Stimulated activated CD8-positive, alpha-beta memory T cell treated with anti-CD3 and anti-CD28 coated beads, Interleukin-4, amount 100 ng/mL, for 24 hours (primary cell): ENCODE results near the gene TAC3.
"Not testable (repeated sequence)": the region's sequence is repeated elsewhere in the genome, so short reads cannot be mapped to it uniquely, and the experiment has no call there.

Experiments
- DNase-seq: peaks from one replicate; pipeline ENCODE4 v3.0.0-alpha.2; 2020; ENCODE audit warnings: low read depth

Gene TAC3

DNA sequence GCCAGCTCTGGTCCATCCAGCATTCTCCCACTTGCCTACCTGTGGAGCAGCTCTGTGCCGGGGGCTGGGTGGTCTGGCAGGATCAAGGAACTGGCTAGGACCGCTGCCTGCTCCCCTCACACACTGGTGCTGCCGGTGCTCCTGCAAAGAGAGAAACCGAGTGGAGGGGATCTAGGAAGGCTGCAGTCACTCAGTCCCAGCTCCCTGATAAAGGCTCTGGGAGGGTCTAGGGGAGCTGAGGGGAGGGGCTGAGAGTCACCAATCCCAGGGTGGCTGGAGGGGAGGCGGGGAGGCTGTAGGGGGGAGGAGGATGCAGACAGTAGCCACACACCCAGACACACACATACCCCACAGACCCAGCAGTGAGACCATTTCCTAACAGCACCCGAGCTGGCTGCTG lies at the start of gene TAC3:
TSS of gene TAC3 (minus strand) at position 182 of the 400 bp plus-strand sequence. CDS start 732 bp downstream, outside the sequence.
- no peak for DNase-seq

DNA sequence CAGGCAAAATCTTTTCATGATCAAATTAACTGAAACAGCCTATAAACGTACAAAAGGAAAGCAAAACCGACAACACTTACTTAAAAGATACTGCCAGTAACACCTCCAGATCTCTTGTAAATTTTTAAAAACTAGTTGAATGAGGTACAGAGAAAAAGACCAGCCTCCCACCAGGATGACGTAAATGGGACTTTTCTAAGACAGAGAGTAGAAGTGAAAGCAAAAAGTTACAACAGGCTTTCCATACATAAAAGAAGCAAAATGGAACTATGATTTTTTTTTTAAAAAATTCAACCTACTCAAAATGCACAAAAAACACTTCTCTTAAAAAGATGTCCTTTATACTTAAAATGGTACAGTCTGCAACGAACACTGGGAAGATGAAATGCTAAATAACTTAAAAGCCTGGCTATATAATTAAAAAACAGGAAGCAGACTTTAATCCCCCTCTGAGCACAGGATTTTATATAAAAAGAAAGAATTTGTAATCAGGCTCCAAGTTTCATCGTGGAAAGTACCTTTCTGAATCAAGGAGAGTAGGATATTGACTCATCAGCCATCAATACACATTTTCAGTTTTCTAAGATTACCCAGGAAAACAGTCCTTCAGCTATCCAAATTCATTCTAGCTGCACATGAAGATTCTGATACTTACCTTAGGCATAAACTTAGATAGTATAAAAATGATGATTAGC lies 47.8 kb upstream of the TAC3 start:
- DNase-seq = peak; percentile 14

DNA sequence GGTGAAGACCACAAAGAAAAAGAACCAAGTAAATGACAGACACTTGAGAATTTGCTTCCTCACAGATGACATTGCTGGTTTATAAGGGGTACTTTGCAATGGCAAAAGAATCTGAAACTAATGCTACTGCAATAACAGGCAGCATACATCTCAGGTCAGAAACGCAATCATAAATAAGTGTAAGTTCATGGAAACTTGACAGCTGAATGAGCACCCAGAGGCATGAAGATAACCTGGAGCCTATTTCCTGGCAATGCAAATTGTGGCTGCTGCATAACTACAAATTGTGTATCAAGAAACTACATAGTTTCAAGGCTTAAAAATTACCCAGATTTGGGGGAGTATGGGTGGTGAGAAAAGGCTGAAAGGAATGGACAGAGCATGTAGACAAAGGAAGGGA lies 42.1 kb upstream of the TAC3 start:
- no peak for DNase-seq

DNA sequence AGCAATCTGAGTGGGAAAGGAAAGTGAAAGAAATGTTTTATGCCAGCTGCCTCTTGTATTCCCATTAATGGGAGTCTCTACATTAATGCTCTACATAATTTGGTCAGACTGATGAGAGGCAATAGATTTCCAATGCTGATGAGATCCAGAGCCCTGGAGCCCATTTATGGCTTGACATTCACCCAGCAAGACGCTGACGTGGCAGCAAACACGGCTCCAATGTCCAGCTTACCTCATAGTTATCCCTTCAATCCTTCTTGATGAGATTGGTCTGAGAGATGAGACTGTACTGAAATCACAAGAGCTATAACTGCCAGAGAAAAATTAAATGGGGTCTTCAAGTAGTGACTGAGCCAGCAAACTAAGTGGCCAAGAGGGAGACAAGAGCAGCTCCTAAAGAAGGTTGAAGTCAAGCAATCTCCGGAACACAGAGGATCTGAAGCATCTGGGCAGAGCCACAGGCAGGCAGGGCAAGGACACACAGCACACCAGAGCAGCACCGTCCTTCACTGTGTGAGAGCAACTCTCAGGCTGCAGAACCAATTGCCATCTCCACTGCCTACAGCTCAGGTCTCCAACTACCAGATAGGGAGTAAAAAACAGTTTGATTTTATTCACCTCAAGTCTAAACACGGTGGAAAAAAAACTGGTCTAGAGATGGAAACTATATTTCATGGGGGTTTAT lies 40.9 kb upstream of the TAC3 start:
- no peak for DNase-seq

DNA sequence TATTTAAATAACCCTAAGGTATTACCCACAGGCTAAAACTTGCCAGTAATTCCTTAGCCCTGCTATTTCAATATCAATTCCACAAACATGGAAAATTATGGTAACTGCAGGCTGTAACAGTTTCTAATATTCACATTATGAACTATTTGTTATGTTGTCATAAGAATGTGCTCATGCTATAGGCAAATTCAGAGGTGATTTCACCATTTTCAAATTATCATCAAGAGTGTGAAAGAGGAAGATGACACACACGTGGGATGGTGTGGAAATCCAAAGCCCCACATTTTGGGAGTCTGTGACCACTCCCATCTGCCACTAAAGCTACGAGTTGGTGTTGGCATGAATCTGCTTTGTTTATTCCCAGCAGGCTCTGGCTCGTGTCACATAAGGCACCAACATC lies 39.5 kb upstream of the TAC3 start:
- DNase-seq = no peak

DNA sequence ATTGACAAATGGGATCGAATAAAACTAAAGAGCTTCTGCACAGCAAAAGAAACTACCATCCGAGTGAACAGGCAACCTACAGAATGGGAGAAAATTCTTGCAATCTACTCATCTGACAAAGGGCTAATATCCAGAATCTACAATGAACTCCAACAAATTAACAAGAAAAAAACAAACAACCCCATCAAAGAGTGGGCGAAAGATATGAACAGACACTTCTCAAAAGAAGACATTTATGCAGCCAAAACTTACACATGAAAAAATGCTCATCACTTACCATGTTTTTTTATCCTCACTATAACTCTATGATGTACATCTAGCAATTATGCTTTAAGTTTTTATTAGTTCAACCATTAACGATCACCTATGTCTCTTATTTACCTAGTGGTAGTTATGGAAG lies 37.6 kb upstream of the TAC3 start:
- DNase-seq = not testable (repeated sequence)

DNA sequence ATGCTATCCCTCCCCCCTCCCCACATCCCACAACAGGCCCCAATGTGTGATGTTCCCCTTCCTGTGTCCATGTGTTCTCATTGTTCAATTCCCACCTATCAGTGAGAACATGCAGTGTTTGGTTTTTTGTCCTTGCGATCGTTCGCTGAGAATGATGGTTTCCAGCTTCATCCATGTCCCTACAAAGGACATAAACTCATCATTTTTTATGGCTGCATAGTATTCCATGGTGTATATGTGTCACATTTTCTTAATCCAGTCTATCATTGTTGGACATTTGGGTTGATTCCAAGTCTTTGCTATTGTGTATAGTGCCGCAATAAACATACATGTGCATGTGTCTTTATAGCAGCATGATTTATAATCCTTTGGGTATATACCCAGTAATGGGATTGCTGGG lies 36.8 kb upstream of the TAC3 start:
- DNase-seq = not testable (repeated sequence)

DNA sequence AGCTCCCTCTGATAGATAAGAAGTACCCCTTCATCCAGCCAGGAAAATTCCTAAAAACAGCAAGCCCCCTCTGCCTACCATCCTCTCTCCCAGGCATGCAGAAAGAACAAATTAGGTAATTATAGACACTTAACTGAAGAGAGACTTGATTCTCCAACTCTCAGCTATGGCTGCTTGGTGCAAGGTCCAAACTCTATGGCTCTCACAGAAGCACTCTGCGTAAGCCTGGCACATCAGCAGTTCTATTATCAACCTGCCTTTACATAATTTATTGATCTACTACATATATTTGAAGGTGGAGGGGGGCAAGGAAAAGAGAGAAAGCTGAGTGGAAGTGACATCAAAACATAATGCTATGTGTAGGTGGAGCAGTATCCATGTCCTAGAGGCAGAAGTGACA lies 34.7 kb upstream of the TAC3 start:
- no peak for DNase-seq

DNA sequence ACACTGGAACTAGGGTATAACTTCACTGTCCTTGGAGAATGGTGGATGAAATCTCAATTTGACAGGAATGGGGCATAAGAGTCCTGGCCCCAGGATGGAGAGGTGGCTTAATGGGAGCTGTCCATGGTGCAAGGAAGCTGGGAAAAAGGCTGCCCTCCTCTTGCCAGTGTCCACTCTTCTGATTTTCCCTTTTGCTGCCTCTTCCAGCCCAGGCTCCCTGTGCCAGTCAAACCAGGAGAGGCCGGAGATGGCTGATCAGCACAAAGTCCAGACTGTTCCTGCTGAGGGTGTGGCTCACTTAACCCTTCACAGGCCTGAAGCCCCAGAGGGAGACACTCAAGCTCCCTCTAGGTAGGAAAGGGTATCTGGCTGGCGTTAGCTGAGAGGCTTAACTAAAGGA lies 33.6 kb upstream of the TAC3 start, which contains the start of gene MYO1A:
TSS of gene MYO1A (minus strand) at position 240 of the 400 bp plus-strand sequence. CDS start 1,806 bp downstream, outside the sequence.
- DNase-seq = no peak

DNA sequence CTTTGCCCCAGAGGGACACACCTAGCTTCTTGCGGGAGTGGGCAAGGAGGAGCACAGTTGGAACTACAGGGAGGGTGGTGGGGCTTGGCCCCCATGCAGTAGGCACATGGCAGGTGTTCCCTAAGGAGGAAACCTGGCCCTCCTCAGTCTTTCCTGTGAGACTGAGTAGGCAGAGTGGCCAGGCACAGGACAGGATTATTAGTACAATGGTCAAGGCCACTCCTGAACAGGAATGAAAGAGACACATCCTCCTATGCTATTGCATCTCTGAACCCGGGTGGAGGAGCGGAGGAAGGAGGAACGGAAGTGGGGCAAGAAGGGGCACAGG lies 32.8 kb upstream of the TAC3 start:
- no peak for DNase-seq

DNA sequence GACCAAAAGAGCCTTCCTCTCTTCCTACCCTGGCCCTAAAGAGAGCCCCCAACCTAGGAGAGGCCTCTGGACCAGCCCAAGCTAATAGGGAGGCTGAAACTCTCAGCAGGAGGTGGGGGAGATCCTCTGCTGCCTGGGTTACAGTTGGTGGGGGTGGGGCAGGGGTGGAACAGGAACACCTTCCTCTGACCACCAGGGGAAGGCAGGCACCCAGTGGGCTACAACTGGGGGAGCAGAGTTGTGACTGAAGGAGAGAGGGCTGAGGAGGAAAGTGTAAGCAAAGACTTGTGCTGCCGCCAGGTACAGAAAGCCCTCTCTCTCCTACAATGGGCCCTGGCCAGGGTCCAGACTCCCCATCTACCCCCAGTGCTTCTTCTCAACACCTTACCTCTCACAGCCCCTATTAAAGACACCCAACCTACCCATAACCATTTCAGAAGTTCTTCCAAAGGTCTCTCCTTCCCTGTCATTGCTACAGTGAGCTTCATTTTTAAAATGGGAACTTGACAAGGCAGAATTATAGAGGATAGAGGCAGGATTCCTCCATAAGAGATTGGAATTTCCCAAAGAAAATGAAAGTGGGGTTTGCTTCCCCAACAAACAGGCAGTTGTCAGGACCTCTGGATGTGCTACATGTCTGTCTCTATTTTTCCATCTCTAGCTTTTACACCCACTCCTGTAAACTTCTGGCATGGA lies 32.2 kb upstream of the TAC3 start:
- DNase-seq = no peak

DNA sequence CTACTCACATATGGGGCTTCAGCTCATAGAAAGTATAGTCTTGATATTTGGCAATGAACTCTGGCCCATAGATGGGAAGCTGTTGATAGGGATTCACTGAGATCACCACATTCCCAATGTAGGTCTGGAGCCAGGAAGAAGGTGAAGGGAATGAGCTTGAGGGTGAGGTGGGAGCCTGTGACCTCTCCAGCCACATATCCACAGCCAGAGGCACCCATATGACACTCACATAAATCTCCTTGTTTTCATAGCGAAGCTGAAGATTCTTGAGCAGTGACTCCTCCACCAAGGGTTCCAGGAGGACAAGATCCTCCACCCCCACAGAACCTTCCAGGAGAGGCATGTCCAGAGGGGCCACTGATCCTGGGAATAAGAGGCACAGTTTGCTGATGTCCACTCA lies 31.7 kb upstream of the TAC3 start:
- DNase-seq = no peak

DNA sequence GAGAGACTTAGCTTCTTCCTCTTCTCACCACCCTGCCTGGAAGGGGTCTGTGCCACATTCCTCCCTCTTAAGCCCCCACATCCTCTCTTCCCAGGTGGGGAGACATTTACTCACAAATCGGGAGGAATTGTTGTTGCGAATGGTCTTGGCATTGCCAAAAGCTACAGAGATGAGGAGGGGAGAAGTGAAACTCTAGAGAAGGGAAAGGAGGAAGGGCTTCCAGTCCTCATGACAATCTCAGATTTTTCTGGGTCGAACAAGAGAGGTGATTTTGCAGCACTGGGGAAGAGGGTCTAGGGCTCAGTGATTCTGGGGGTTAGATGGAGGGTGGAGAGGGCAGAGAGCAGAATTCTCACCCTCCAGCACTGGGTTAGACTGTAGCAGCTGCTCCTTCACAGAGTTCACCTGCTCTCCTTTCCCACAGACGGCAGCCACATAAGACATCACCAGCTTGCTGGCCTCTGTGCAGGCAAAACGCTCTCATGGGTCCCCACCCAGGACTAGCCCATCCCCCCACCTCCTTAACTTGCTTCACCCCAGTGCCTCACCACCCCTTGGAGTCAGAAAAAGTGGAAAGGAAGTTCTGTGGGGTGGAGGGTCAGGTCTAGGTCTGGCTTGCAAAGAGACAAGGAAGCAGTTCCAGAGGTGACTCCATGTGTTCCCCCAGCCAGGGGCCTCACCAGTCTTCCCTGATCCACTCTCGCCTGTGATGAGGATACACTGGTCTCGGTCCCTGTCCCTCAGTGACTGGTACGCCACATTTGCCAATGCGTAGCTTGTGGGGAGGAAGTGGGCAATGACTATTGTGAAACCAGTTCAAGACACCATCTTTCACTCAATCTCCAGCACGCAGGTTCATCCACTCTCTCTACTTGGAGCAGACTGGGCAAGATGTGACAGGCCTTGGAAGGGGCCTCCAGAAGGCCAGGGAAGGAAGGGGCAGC lies 30.9 kb upstream of the TAC3 start:
- no peak for DNase-seq

DNA sequence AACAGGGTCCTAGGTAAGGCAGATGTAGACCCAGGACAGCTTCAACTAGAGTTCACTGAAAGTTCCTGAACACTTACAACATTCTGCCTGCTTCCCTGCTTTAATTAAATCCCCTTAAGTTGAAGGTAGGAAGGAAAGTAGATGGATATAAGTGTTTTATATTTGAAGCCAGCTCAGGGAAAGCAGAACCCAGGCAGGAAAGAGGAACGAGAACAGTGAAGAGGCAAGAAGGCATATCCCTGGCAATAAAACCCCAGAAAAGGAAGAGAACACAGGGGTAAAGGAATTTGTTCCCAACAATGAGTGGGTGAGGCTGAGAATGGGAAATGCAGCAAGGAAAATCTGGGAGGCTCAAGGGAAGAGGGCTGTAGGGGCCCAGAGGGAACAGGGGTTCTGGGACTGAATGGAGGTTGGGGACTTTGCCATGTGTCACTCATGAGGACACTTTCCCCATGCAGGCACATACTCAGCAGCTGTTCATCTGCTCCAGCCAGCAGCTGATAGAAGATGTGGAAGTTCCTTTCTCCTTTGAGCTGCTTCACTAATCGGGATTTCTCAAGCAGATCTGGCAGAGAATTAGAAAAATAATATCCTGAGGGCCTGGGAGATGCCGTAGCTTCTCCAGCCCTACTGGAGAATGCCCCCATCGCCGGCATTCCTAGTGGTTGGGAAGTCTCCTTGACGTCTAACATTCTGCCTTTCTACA lies 29.9 kb upstream of the TAC3 start:
- DNase-seq = no peak

DNA sequence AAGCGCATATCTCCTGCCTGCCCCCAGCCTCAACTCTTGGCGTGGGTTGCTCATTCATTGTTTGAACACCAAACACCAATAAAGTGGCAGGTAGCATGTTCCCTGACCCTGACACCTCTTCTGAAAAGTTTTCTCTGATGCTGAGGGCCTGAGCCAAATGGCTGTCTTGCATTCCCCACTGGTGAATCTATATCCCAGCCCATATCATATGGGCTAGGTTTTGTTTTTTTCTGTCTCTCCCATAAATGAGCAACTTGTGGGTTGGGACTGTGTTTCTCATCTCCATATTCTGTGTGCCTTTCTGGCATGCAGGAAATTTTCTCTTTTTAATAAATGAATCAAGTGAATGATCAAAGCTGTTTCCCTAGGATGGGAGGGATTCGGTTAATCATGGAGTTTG lies 28.6 kb upstream of the TAC3 start:
- no peak for DNase-seq

DNA sequence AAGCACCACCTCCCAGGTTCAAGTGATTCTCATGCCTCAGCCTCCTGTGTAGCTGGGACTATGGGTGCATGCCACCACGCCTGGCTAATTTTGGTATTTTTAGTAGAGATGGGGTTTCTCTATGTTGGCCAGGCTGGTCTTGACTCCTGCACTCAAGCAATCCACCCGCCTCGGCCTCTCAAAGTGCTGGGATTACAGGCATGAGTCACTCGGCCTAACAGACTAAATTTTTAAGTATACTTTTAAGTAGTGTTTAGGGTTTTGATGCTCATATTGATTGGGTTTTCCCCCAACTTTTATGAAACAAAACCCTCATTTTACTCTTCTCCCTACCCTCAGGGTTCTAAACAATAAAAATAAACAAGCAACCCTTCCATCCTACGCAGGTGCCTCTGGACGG lies 28.1 kb upstream of the TAC3 start:
- no peak for DNase-seq

DNA sequence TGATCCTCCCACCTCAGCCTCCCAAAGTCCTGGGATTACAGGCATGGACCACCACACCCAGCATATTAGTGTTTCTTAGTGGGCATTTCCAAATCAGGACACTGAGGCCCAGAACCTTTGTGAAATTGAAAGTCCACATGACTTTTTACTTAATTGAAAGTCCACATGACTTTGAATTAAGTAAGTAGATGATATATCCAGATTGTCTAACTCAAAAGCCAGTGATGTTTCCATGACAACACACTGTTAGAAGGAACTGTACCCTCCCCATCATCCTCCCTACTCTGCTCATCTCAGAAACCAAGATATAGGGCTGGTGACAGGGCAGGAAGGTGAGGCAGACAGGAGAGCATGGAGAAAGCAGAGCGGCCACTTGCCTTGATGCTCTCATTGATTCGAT lies 26.4 kb upstream of the TAC3 start:
- no peak for DNase-seq

DNA sequence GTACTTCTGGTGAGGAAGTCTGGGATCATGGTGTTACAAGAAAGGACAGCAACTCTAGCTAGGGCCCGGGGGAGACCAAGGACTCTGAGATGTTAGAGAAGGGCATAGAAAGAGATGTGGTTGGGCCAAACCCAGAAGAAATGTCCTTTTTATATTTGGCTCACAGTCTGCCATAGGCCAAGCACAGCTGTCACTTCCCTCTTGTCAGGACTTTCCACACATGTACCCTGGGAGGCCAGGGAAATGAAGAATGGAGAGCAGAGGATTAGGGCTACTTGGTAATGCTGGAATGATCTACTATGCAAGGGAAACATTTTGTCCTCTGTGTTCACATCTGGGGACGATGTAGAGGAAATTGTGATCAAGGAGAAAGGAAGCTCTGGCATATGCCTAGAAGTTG lies 24.4 kb upstream of the TAC3 start:
- DNase-seq = no peak

DNA sequence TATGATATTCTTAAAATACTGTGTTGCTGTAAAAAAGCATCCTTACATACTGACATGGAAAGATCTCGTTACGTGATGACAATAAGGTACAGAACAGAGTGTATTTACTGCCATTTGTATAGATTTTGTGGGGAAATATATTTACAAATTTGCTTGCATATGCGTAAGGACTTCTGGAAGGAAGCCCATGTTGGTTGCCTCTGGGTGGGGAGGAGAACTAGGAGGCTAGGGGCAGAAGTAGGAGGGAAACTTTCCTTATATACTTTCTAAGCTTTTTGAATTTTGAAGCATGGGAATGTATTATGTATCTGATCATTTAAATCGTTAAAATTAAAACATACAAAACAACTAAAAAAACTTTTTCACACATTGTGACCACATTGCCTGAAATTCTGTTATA lies 23.9 kb upstream of the TAC3 start:
- no peak for DNase-seq

DNA sequence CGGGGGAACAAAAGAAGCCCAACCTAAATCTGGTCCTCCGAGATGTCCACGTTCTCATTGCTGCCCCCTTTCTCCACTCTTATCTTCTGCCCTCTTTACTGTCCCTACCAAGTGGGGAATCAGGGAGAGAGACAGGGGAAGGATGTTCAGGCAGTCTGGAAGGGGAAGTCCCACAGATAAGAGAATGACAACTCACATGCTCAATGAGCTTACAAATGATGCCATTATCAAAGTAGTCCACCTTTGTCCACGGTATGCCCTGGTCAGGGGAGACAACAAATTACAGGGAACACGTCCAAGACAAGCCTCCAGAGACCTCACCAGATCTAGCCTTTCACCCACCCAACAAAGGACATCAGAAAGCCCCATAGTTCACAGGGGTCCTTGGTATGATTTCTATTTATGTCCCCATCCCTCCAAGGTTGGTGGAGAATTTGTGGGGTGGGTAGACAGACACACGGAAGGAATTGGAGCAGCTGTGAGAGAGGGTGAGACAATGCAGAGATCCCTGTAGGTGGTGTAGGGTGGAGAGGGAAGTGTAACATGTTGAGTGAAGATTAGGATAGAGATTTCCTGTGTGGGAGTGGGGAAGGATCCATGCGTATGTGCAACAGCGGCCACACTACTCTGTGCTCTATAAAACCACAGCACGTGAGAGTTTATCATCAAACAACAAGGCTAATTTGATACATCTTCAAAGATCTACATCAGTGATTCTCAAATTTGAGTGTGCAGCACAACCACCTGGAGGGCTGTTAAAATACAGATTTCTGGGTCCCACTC lies 22.9 kb upstream of the TAC3 start:
- no peak for DNase-seq

DNA sequence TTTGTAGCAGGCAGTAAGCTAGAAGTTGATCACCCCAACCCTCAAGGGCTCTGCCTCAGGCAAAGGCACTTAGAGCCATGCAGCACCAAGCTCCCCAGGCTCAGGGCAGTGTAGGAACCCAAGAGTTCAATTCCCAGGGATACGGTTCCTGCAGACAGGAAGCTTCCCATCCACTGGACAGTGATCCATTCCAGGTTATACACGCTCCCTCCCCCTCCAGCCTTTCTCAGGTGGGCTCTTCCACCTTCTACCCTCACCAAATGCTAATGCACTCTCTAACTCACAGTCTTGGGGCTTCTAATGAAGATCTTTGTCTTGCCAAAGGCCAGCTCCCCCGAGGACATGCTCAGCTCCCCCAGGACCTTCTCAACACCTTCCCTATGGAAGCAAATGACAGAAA lies 20.9 kb upstream of the TAC3 start:
- no peak for DNase-seq
